ENCODE measurements around the gene RFX3.

Gene RFX3

DNA sequence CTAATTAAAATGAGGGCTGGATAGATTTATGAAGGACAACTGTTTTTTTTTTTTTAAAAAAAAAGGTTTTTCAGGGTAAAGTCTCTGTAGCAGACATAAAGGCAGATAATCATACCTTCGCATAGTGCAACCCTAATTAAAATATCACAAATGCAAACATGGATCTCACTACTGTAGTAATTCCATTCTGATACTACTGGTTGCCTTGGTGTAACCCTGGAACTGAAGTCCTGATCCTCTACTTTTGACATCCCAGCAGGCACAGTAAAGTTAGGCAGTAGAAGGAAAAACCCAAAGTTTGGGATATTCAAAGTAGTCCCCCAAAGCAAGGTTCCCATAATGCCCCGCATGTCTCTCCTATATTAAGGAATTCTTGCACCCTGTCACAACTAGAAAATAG, 19.6 kb downstream of the RFX3 start:
- Mint-ChIP-seq H3K4me1 (ENCODE audit: low read depth) (peaks cover 57% of the 10 kb centered on the region), H3K27ac (no peak overlapping the region), H3K36me3 (ENCODE audit: low read depth) (peaks cover 18% of the 10 kb centered on the region), H3K27me3 (no peaks in the 10 kb centered on the region), H3K4me3 (no peak overlapping the region), H3K9me3 (no peaks in the 10 kb centered on the region)

DNA sequence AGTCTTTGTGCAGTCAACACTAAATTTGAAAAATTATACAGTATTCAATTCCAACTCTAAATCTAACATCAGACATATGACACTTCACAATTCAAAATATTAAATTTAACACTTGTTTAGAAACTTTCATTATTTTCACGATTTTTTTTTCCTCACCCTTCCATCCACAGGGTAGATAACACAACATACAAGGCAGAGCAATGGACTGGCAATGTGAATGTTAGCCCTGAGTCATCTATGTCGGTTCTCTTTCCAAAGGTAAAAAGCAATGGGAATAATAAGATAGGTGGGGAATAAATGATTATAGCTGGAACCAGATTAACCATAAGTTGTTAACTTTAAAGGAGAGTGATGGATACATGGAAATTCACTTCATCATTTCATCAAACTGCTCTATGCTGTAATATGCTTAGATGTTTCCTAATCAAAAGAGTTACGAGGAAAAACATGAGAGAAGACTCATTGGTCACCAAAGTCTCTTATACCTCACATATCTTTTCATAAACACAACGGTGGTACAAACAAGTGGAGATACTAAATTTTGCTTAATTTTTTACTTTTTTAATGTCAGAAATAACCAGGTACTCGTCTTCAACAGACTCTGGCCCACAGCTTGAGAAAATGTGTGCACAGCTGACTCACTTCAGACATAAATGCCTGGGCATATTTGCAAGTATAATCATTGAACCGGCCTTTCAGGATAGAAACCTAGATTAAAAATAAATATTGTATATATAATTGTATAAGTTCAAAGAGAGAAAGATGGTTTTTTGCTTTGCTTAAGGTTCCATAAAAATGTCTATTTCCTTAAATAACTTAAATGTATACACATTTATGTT, 23.0 kb downstream of the RFX3 start:
- no peaks in the 10 kb centered on the region for H3K9me3 Mint-ChIP-seq
- no peak overlapping the region for H3K27ac Mint-ChIP-seq
- H3K36me3 Mint-ChIP-seq (ENCODE audit: low read depth) = peaks cover 21% of the 10 kb centered on the region
- peaks cover 41% of the 10 kb centered on the region for H3K4me1 Mint-ChIP-seq (ENCODE audit: low read depth)
- no peaks in the 10 kb centered on the region for H3K27me3 Mint-ChIP-seq
- H3K4me3 Mint-ChIP-seq = no peak overlapping the region

DNA sequence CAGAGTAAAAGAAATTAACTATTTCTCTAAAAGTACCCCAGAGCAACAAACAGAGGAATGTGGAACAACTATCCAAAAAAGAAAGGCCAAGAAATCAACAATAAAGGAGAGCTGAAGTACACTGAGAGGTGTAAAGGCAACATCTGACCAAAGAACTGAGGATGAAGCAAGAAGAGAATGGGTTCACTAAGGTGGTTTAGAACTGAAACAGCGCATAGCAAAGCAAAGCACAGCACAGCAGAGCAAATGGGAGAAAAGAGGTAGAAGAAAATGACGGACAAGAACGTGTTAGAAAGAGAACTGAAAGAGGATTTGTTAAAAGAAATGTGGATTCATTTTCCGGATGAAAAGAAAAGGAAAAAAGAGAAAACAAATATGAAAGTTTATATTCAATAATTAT, 25.8 kb downstream of the RFX3 start:
- Mint-ChIP-seq H3K4me3 (no peak overlapping the region), H3K27ac (no peak overlapping the region), H3K9me3 (no peaks in the 10 kb centered on the region), H3K36me3 (ENCODE audit: low read depth) (peaks cover 17% of the 10 kb centered on the region), H3K4me1 (ENCODE audit: low read depth) (peaks cover 22% of the 10 kb centered on the region), H3K27me3 (no peaks in the 10 kb centered on the region)

DNA sequence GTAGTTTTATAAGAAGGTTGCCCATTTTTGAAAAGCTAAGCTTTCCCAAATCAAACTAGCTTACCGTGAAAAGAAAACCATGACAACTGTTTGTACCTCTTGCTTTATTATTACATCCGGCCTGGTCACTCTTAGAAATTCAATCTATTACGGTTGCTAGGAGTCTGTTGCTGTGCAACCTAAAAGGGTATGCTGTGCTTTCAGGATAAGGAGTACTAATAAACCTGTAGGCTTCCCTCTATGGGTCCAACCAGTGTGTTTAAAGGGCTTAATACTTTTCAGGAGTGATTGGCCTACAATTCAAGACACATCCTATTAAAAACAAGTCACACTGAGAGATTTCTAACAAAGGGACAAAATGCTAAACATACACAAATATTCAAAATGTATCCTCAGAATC, 27.1 kb downstream of the RFX3 start:
- H3K27ac Mint-ChIP-seq = no peak overlapping the region
- H3K4me3 Mint-ChIP-seq = no peak overlapping the region
- H3K27me3 Mint-ChIP-seq = no peaks in the 10 kb centered on the region
- peaks cover 7% of the 10 kb centered on the region for H3K9me3 Mint-ChIP-seq
- H3K36me3 Mint-ChIP-seq (ENCODE audit: low read depth) = peaks cover 25% of the 10 kb centered on the region
- H3K4me1 Mint-ChIP-seq (ENCODE audit: low read depth) = peaks cover 22% of the 10 kb centered on the region

DNA sequence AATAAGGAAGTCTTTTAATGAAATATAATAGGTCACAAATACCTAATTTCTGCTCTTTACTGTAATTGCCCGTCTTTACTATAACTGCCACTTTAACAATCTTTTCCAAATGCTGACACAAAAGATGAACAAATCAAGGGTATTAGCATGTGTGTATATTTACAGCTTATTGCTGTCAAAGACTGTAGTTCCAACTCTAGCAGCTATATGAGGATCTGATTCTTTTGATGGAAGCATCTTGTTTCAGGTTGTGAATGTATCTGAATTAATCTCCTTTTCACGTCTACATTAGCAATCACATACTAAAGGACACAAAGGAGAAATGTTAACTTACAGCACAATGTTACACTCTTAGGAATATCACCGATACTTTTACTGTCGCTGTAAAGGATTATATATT, 27.9 kb downstream of the RFX3 start:
- H3K36me3 Mint-ChIP-seq (ENCODE audit: low read depth) = peaks cover 25% of the 10 kb centered on the region
- no peak overlapping the region for H3K27ac Mint-ChIP-seq
- H3K4me1 Mint-ChIP-seq (ENCODE audit: low read depth) = peaks cover 17% of the 10 kb centered on the region
- H3K4me3 Mint-ChIP-seq = no peak overlapping the region
- H3K27me3 Mint-ChIP-seq = no peaks in the 10 kb centered on the region
- peaks cover 8% of the 10 kb centered on the region for H3K9me3 Mint-ChIP-seq

DNA sequence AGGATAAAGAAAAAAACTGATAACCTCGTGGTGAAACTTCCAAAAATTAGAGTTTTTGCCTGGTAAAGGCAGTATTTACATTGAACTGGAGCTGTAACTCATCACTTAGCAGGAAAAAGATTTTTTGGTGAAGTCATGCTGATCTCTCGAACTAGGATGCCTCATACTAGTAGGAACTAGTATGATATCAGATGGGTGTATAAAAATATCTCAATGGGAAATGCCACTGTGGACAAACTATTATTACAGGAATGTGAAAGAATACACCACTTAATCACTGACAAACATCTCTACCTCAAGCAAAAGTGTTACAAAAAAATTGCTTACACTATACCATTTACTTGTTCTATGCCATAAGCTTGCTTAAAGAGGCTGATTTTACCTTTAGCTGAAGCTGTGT, 28.4 kb downstream of the RFX3 start:
- H3K4me1 Mint-ChIP-seq (ENCODE audit: low read depth) = peaks cover 13% of the 10 kb centered on the region
- H3K27me3 Mint-ChIP-seq = no peaks in the 10 kb centered on the region
- no peak overlapping the region for H3K27ac Mint-ChIP-seq
- H3K9me3 Mint-ChIP-seq = peaks cover 8% of the 10 kb centered on the region
- no peak overlapping the region for H3K4me3 Mint-ChIP-seq
- peaks cover 20% of the 10 kb centered on the region for H3K36me3 Mint-ChIP-seq (ENCODE audit: low read depth)

DNA sequence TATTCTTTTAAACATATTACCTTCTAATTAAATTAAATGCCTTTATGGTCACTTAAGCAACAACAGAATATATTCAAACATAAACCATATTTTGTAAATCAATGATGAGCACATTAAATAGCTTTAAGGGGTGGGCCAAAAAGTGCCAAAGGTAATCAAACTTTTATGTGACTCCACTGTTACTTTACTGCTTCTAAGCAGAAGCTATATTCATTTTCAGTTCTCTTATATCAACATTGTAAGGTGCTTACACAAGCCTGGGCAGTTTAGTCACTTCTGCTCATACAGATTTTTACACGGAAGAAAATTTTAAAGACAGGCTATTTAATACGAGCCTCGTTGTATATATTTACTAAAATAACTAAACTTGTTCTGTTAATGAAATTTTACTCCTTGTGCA, 29.9 kb downstream of the RFX3 start:
- Mint-ChIP-seq H3K27me3 (no peaks in the 10 kb centered on the region), H3K27ac (no peak overlapping the region), H3K4me3 (no peak overlapping the region), H3K36me3 (ENCODE audit: low read depth) (peaks cover 25% of the 10 kb centered on the region), H3K9me3 (peaks cover 8% of the 10 kb centered on the region), H3K4me1 (ENCODE audit: low read depth) (peaks cover 17% of the 10 kb centered on the region)

DNA sequence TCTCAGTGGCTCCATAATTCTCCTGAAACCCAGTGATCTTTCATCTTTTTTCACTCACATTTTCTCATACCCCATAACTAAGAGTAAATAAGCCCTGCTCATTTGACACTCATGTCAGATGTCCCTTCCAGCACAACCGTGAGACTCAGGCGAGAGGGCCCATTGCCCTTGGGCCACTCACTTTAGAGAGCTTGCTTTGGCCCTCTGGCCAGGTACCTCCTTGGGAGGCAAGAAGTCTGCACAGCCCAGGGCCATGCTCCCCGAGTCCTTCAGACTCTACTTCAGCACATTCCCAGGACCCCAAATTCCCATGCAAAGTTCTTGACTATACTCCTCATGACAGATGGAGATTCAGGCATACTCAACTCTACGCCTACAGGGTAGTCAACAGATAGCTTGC, 33.6 kb downstream of the RFX3 start:
- H3K4me3 Mint-ChIP-seq = no peak overlapping the region
- H3K36me3 Mint-ChIP-seq (ENCODE audit: low read depth) = peaks cover 32% of the 10 kb centered on the region
- H3K9me3 Mint-ChIP-seq = peaks cover 8% of the 10 kb centered on the region
- no peak overlapping the region for H3K27ac Mint-ChIP-seq
- no peaks in the 10 kb centered on the region for H3K27me3 Mint-ChIP-seq
- H3K4me1 Mint-ChIP-seq (ENCODE audit: low read depth) = peaks cover 11% of the 10 kb centered on the region

DNA sequence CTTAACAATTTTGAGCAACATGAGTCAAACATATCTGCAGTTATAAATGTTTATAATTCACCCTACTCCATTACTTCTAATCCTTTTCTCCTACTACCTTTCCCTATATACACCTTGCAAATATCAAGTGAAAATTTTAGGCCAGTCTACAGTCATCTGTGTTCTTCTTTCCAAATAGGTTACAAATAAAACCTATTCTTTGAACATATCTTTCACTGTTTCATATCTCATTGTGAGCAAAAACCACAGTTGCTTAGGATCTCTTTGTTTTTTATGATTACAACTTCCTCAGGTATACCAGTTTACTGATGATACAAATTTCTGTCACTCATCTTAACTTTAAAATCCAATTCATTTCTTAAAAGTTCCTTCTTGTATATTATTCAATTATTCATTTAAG, 34.4 kb downstream of the RFX3 start:
- H3K36me3 Mint-ChIP-seq (ENCODE audit: low read depth) = peaks cover 37% of the 10 kb centered on the region
- no peaks in the 10 kb centered on the region for H3K27me3 Mint-ChIP-seq
- no peak overlapping the region for H3K27ac Mint-ChIP-seq
- H3K4me1 Mint-ChIP-seq (ENCODE audit: low read depth) = peaks cover 8% of the 10 kb centered on the region
- H3K4me3 Mint-ChIP-seq = no peak overlapping the region
- peaks cover 8% of the 10 kb centered on the region for H3K9me3 Mint-ChIP-seq

DNA sequence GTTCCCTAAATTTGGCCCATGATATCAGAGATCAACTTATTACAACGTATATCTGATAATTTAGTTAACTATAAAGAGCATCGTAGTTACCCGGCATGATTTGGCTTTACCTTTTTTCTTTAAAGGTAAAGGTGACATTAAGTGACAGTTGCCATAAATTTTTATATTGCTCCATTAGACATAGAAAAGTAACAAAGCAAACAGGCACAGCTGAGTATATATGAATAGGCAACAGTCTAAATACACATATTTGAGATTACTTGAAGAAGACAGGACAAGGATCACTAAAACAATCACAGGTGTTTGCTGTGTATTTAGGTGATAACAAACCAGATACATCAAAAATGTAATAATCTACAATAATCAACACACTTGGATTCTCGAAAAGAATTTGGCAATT, 34.8 kb downstream of the RFX3 start:
- Mint-ChIP-seq H3K27me3 (no peaks in the 10 kb centered on the region), H3K4me1 (ENCODE audit: low read depth) (peaks cover 8% of the 10 kb centered on the region), H3K36me3 (ENCODE audit: low read depth) (peaks cover 41% of the 10 kb centered on the region), H3K9me3 (peaks cover 8% of the 10 kb centered on the region), H3K27ac (no peak overlapping the region), H3K4me3 (no peak overlapping the region)

DNA sequence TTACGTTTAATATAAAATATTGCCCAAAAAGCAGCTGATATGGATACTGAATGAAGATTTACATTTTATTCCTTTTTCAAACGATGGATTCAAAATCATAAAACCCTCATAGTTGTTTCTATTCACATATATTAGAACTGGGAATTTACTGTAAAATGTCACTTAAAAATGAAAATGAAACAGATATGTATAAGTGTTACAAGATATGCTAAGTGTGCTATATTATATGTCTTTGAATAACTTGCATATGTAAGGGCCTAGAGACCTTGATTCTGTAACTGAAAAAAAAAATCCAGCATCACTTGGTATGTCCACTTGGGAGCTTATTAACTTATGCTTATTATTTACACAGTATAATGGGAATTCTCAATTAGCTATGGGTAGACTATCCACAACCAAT, 43.2 kb downstream of the RFX3 start:
- no peak overlapping the region for H3K27ac Mint-ChIP-seq
- H3K36me3 Mint-ChIP-seq (ENCODE audit: low read depth) = peaks cover 65% of the 10 kb centered on the region
- no peaks in the 10 kb centered on the region for H3K9me3 Mint-ChIP-seq

DNA sequence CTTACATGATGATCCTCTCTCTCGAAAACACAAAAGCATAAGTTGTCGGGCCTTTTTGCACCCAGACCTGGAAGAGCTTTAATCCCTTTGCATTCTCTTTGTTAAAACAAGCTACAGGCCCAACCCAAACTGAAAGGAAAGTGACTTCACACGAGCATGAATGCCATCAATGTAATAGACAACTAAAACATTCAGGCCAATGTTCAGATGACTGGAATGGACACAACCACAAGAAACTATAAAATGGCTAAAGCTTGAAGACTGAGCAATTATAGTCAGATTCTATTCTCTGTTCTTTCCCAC, 45.5 kb downstream of the RFX3 start:
- Mint-ChIP-seq H3K4me3 (no peak overlapping the region), H3K9me3 (no peaks in the 10 kb centered on the region), H3K27me3 (no peaks in the 10 kb centered on the region), H3K4me1 (ENCODE audit: low read depth) (peaks cover 64% of the 10 kb centered on the region), H3K36me3 (ENCODE audit: low read depth) (peaks cover 59% of the 10 kb centered on the region), H3K27ac (peak overlapping the region; percentile 63)

More for the DNA sequence above, 43.2 kb downstream of the RFX3 start:
- Mint-ChIP-seq H3K4me3 (no peak overlapping the region), H3K4me1 (ENCODE audit: low read depth) (peaks cover 43% of the 10 kb centered on the region), H3K27me3 (no peaks in the 10 kb centered on the region)

DNA sequence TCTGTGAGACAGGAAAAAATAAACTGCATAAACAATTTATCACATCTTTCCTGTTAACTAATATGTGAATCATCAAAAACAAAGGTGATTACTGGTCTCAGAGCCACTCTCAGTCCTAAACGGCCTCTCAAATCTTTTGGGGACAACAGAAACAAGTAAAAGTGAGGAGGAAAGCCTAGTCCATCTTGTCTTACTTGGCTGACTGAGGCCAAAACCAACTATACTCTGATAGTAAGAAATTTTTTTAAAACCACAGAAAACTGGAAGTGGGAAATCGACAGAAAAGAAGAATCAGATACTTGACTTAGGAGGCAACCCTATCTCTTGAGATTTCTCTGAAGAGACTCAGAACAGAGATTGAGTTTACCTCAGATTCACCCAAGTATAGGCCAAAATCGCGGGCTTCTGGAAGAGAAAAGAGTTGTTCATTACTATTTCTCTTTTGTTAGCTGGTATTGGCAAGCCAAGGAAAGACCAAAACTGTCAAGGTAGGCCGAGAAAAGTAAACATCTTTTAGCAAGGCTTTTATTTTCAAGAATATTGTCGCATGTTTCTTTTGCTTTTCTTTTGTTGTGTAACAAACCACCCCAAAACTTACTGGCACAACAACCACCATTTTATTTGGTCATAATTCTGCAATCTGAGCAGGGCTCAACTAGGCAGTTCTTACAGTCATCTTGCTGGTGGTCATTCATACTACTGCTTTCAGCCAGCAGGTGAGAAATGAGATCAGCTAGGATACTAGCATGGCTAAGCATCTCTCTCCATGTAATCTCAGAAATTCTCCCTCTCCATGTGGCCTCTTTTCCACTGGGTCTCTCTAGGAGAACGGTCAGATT, 46.1 kb downstream of the RFX3 start:
- Mint-ChIP-seq H3K27me3 (no peaks in the 10 kb centered on the region), H3K4me1 (ENCODE audit: low read depth) (peaks cover 70% of the 10 kb centered on the region), H3K36me3 (ENCODE audit: low read depth) (peaks cover 55% of the 10 kb centered on the region), H3K4me3 (no peak overlapping the region), H3K9me3 (no peaks in the 10 kb centered on the region), H3K27ac (peak overlapping the region; percentile 63)

DNA sequence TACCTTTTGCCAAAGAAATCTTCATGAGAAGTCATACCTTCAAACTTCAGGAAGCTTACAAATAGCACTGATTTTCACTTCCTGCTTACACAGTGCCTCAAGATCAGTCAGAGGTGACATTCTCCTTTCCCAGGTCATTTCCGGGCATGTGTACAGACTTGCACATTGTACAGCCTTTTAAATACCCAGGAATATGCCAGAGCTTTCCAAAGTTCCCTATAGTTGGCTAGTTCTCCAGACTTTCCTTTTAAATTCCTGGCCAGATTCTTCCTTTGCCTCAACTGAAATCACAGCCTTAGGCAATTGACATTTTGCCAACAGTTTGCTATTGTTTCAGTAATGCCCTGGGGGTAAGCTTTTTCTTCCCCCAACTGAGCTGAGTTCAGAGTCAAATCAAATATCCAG, 47.2 kb downstream of the RFX3 start:
- Mint-ChIP-seq H3K36me3 (ENCODE audit: low read depth) (peaks cover 49% of the 10 kb centered on the region), H3K9me3 (no peaks in the 10 kb centered on the region), H3K4me3 (peak overlapping the region; percentile 86), H3K4me1 (ENCODE audit: low read depth) (peaks cover 80% of the 10 kb centered on the region), H3K27ac (peak overlapping the region; percentile 95), H3K27me3 (no peaks in the 10 kb centered on the region)

DNA sequence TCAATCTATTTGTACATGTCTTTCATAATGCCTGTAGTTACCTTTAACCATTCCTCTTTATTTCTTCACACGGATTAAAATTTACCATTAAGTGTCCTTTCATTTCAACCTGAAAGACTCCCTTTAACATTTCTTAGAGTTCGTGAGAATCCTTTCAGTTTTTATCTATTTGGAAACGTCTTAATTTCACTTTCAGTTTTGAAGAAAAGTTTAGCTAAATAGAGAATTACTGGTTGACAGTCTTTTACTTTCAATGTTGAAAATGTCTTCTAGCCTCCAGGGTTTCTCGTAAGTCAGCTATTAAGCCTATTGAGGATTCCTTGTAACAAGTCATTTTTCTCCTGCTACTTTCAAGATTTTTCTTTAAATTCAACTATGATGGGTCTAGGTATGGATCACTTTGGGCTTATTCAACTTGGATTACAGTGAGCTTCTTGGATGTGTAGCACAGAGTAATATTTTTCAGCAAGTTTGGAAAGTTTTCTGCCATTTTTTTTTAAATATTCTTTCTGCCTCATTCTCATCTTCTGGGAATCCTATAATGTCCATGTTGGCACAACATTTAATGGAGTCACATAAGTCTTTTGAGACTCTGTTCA, 48.5 kb downstream of the RFX3 start:
- Mint-ChIP-seq H3K27me3 (no peaks in the 10 kb centered on the region), H3K4me1 (ENCODE audit: low read depth) (peaks cover 79% of the 10 kb centered on the region), H3K27ac (peak overlapping the region; percentile 95)

More for the DNA sequence above, 48.5 kb downstream of the RFX3 start:
- H3K9me3 Mint-ChIP-seq = no peaks in the 10 kb centered on the region
- peaks cover 41% of the 10 kb centered on the region for H3K36me3 Mint-ChIP-seq (ENCODE audit: low read depth)
- peak overlapping the region; percentile 86 for H3K4me3 Mint-ChIP-seq
